HepG2 (cell line): ENCODE results near the gene XPO5.

Experiments used
- CEBPZ ChIP-seq: IDR thresholded peaks from 2 replicates; pipeline ENCODE4 v1.6.1; 2012; ENCODE audit warnings: low read length, improper control_type of control experiment
- EZH2 ChIP-seq: conservative IDR thresholded peaks from 2 replicates; pipeline ENCODE4 v1.6.1; 2012; ENCODE audit warnings: mild to moderate bottlenecking, low read depth, low read length, moderate library complexity
- NR3C1 ChIP-seq: sonication (generic); formaldehyde crosslinking; IDR thresholded peaks from 2 replicates; pipeline ENCODE4 v1.4.0; 2020; ENCODE audit warnings: missing genetic modification reagents
- SMAD1 ChIP-seq: sonication (generic); formaldehyde crosslinking; IDR thresholded peaks from 2 replicates; pipeline ENCODE4 v1.4.0; 2020; ENCODE audit warnings: missing genetic modification reagents, low read depth, mild to moderate bottlenecking, borderline replicate concordance
- ZNF883 ChIP-seq: sonication (generic); formaldehyde crosslinking; IDR thresholded peaks from 2 replicates; pipeline ENCODE4 v1.5.1; 2020; ENCODE audit warnings: mild to moderate bottlenecking, missing genetic modification reagents; ENCODE audit errors: not compliant biosample characterization
- TF ChIP-seq, protein P1 (sequence below), 2 experiments: sonication (generic) in 1 of 2; formaldehyde crosslinking in 1 of 2; IDR thresholded peaks; 2 replicates each; pipeline versions ENCODE4 v1.4.0 to v1.6.1; 2018 to 2020; ENCODE audit warnings: missing genetic modification reagents in 2 of 2, borderline replicate concordance in 1 of 2, low read depth in 1 of 2, mild to moderate bottlenecking in 1 of 2, missing biosample characterization in 1 of 2

DNA sequence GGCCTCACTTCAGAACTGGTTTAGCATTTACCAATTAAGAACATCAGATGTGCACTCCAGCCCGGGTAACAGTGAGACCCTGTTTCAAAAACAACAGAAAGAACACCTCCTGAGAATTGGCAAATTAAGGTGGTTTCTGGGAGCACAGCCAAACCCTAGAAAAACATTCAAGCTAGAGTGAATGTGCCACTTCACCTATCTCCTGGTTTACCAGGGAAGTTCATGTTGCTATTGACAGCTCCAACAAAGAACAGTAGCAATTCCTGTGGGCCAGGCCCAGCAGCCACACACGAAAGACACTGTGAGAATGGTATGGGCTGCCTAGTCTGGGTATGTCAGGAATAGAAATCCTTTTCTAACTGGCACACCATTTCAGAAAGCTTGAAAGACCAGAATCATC lies 54.0 kb downstream of the XPO5 start:
- TF ChIP-seq NR3C1 = no peak
- TF ChIP-seq CEBPZ = no peak
- TF ChIP-seq SMAD1 (CRISPR knock-in tag) = no peak
- no peak for TF ChIP-seq ZNF883 (CRISPR knock-in tag)
- TF ChIP-seq EZH2 = no peak
- TF ChIP-seq, protein P1, sequence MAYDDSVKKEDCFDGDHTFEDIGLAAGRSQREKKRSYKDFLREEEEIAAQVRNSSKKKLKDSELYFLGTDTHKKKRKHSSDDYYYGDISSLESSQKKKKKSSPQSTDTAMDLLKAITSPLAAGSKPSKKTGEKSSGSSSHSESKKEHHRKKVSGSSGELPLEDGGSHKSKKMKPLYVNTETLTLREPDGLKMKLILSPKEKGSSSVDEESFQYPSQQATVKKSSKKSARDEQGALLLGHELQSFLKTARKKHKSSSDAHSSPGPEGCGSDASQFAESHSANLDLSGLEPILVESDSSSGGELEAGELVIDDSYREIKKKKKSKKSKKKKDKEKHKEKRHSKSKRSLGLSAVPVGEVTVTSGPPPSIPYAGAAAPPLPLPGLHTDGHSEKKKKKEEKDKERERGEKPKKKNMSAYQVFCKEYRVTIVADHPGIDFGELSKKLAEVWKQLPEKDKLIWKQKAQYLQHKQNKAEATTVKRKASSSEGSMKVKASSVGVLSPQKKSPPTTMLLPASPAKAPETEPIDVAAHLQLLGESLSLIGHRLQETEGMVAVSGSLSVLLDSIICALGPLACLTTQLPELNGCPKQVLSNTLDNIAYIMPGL (CRISPR knock-in tag; IDR thresholded peaks at IDR 0.05; ENCODE audit: borderline replicate concordance in 1 of 2, low read depth in 1 of 2) = no peak
